Parathyroid adenoma (tissue), 2 donors: ENCODE results near the gene EEF1A1.
A peak's percentile ranks its signal among the peaks of the same experiment; 100 is the strongest.

Source experiments
- H2AFZ ChIP-seq: fragments of 300-600 bp; sonication (generic); one replicate; pipeline ENCODE4 v1.7.0; 2017; ENCODE audit warnings: antibody characterized with exemption, mild to moderate bottlenecking
- H3K27ac ChIP-seq: fragments of 300-600 bp; sonication (generic); one replicate; pipeline ENCODE4 v1.7.0; 2017
- H3K27me3 ChIP-seq: fragments of 300-600 bp; sonication (generic); one replicate; pipeline ENCODE4 v1.7.0; 2017; ENCODE audit warnings: low read length; ENCODE audit not compliant: control insufficient read depth, insufficient read depth
- H3K36me3 ChIP-seq: fragments of 300-600 bp; sonication (generic); one replicate; pipeline ENCODE4 v1.7.0; 2017; ENCODE audit warnings: low read length; ENCODE audit not compliant: control insufficient read depth, insufficient read depth
- H3K4me1 ChIP-seq: fragments of 300-600 bp; sonication (generic); one replicate; pipeline ENCODE4 v1.7.0; 2017; ENCODE audit warnings: control low read depth
- H3K4me2 ChIP-seq: fragments of 300-600 bp; sonication (generic); one replicate; pipeline ENCODE4 v1.7.0; 2017; ENCODE audit warnings: low read length
- H3K4me3 ChIP-seq: fragments of 300-600 bp; sonication (generic); one replicate; pipeline ENCODE4 v1.7.0; 2017; ENCODE audit warnings: low read depth, low read length
- H3K79me2 ChIP-seq: fragments of 300-600 bp; sonication (generic); one replicate; pipeline ENCODE4 v1.7.0; 2017; ENCODE audit warnings: control low read depth
- H3K9ac ChIP-seq: fragments of 300-600 bp; sonication (generic); one replicate; pipeline ENCODE4 v1.7.0; 2017; ENCODE audit warnings: mild to moderate bottlenecking
- H3K9me3 ChIP-seq: fragments of 300-600 bp; sonication (generic); one replicate; pipeline ENCODE4 v1.7.0; 2017; ENCODE audit warnings: low read length; ENCODE audit not compliant: control insufficient read depth
- TF ChIP-seq, protein P1 (sequence below): fragments of 300-600 bp; sonication (generic); IDR thresholded peaks from one replicate; pipeline ENCODE4 v1.7.0; 2017; ENCODE audit warnings: antibody characterized with exemption, mild to moderate bottlenecking
- donor health status: primary hyperparathyroidism.

Gene EEF1A1

DNA sequence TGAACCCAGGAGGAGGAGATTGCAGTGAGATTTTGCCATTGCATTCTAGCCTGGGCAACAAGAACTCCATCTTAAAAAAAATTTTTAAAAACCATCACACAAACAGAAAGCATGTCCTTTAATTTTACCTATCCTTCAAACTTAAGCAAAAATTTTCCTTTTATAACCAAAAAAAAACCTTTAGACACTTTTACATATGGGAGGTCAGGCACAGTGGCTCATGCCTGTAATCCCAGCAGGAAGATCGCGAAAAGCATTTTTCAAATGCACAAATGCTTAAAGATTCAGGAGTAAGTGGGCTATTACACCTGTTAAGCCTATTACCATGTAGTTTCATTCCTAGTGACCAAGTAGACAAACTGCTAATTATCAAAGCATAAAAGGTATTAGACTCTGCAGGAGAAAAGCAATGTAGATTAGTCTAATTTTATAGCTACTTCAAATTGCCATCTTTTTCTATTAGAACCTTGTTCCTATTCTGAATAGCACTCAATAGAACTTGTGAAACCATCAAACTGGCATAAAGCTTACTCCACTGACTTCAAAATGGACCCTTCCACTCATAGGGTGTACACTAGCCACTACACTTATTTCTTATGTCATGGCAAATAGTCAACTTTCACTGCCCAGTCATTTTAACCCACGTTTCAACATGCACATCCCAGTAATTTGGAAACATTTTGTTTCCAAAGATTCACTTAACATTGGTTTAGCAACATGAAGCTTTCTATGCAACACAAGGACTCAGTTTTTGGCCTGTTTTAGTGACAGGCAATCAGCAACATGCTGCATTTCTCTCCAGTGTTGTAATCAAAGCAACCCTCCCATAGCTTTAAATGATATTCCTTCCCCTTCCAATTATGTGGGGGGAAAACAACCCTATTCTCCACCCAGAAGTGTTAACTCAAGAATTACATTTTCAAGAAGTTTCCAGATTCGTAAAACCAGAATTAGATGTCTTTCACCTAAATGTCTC is 4.0 kb downstream of the EEF1A1 start:
- Histone ChIP-seq H3K4me1 (peaks cover 25% of the 10 kb centered on the region), H3K4me3 (peak overlapping the region; percentile 29), H2AFZ (no peak overlapping the region), H3K9me3 (no peaks in the 10 kb centered on the region), H3K79me2 (peaks cover 2% of the 10 kb centered on the region), H3K9ac (no peak overlapping the region), H3K27ac (peak overlapping the region; percentile 22), H3K36me3 (no peaks in the 10 kb centered on the region), H3K4me2 (peak overlapping the region; percentile 17), H3K27me3 (no peaks in the 10 kb centered on the region)
- TF ChIP-seq, protein P1, sequence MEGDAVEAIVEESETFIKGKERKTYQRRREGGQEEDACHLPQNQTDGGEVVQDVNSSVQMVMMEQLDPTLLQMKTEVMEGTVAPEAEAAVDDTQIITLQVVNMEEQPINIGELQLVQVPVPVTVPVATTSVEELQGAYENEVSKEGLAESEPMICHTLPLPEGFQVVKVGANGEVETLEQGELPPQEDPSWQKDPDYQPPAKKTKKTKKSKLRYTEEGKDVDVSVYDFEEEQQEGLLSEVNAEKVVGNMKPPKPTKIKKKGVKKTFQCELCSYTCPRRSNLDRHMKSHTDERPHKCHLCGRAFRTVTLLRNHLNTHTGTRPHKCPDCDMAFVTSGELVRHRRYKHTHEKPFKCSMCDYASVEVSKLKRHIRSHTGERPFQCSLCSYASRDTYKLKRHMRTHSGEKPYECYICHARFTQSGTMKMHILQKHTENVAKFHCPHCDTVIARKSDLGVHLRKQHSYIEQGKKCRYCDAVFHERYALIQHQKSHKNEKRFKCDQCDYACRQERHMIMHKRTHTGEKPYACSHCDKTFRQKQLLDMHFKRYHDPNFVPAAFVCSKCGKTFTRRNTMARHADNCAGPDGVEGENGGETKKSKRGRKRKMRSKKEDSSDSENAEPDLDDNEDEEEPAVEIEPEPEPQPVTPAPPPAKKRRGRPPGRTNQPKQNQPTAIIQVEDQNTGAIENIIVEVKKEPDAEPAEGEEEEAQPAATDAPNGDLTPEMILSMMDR: no peak

DNA sequence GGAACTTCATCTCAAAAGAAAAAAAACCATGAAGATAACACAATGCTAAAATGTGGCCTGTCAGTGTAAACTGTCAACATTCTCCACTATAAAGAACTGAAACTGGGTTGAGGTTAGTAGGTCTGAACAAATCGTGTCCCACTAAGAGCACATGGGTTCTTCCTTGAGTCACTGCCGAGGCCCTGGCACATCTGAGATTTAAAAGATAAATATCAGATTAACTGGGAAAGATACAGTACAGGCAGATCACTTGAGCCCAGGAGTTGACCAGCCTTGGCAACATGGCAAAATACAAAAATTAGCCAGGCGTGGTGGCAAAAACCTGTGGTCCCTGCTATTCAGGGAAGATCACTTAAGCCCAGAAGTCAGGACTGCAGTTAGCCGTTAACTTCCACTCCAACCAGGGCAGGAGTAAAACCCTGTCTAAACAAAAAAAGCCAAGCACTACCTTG is 5.6 kb downstream of the EEF1A1 start:
- Histone ChIP-seq H3K9me3 (no peaks in the 10 kb centered on the region), H2AFZ (no peak overlapping the region), H3K36me3 (no peaks in the 10 kb centered on the region), H3K27ac (peak overlapping the region; percentile 22), H3K4me2 (peak overlapping the region; percentile 8), H3K4me1 (peaks cover 25% of the 10 kb centered on the region), H3K27me3 (no peaks in the 10 kb centered on the region), H3K9ac (no peak overlapping the region), H3K79me2 (peaks cover 2% of the 10 kb centered on the region), H3K4me3 (peak overlapping the region; percentile 19)
- TF ChIP-seq, protein P1: no peak

DNA sequence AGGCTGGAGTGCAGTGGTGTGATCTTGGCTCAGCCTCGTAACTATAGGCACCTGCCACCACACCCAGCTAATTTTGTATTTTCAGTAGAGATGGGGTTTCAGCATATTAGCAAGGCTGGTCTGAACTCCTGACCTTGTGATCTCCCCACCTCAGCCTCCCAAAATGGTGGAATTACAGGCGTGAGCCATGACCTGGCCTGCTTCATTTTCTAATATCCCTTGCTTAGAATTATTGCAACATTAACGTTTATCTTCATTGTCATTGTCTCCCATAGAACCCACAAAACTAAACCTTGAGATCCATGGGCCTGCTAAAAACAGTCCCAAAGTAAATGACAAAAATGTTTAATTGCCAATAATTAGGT is 6.1 kb downstream of the EEF1A1 start:
- Histone ChIP-seq H3K4me3 (peak overlapping the region; percentile 19), H3K9me3 (no peaks in the 10 kb centered on the region), H3K36me3 (no peaks in the 10 kb centered on the region), H3K27ac (peak overlapping the region; percentile 22), H3K27me3 (no peaks in the 10 kb centered on the region), H3K4me2 (no peak overlapping the region), H3K4me1 (peaks cover 25% of the 10 kb centered on the region), H3K9ac (no peak overlapping the region), H2AFZ (no peak overlapping the region), H3K79me2 (no peaks in the 10 kb centered on the region)
- TF ChIP-seq, protein P1: no peak

DNA sequence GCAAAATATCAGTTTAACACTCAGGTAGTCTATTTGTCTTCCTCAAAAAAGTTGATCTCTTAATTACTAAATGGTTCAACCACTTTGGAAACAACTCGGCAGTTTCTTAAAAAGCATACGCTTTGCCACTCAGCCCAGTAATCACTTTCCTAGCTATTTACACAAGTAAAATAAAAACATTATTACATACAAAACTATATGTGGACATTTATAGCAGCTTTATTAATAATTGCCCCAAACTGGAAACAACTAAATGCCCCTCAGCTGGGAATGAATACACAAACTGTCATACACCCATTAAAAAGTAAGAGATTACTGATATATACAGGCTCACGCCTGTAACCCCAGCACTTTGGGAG is 7.4 kb downstream of the EEF1A1 start:
- H3K36me3 ChIP-seq: no peaks in the 10 kb centered on the region
- H3K27ac ChIP-seq: no peak overlapping the region
- H3K4me2 ChIP-seq: no peak overlapping the region
- H3K4me3 ChIP-seq: no peak overlapping the region
- no peaks in the 10 kb centered on the region for H3K27me3 ChIP-seq
- TF ChIP-seq, protein P1: no peak
- H3K9me3 ChIP-seq: no peaks in the 10 kb centered on the region
- no peak overlapping the region for H2AFZ ChIP-seq
- no peak overlapping the region for H3K9ac ChIP-seq
- peaks cover 23% of the 10 kb centered on the region for H3K4me1 ChIP-seq
- no peaks in the 10 kb centered on the region for H3K79me2 ChIP-seq

DNA sequence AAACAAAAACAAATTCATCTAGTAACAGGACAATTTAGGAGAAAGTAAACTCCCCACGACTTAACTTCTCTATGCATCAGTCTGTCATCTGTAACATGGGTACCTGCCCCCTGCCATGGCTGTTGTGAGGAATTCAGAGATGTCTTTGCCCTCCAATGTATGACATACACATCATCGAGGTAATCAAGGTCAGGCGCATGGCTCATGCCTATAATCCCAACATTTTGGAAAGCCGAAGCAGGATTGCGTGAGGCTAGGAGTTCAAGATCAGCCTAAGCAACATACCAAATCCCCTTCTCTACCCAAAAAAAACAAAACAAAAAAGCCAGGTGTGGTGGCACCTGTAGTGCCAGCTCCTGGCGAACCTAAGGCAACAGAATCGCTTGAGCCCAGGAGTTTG is 9.0 kb downstream of the EEF1A1 start:
- Histone ChIP-seq H3K79me2 (no peaks in the 10 kb centered on the region), H3K27ac (no peak overlapping the region), H3K9ac (no peak overlapping the region), H3K4me1 (peaks cover 17% of the 10 kb centered on the region), H3K4me3 (no peak overlapping the region), H3K27me3 (no peaks in the 10 kb centered on the region), H3K4me2 (no peak overlapping the region), H3K36me3 (no peaks in the 10 kb centered on the region), H2AFZ (no peak overlapping the region), H3K9me3 (no peaks in the 10 kb centered on the region)
- TF ChIP-seq, protein P1: no peak
